H1 (cell line): ENCODE measurements around the gene MZF1. TPM values are rescaled to one million over a fixed set of nuclear protein-coding genes. Genes with fewer than 3 reads are reported as not detected.

Source experiments
- CTCF ChIA-PET: fragments of 300-600 bp; sonication (Branson Sonifier 250); formaldehyde crosslinking; loops from one replicate; lab custom pipeline; 2021; ENCODE audit not compliant: partially characterized antibody; lab: Charles Lee
- POLR2A ChIA-PET: fragments of 300-600 bp; sonication (Branson Sonifier 250); formaldehyde crosslinking; loops from one replicate; lab custom pipeline; 2021; ENCODE audit warnings: inconsistent platforms; ENCODE audit not compliant: partially characterized antibody; lab: Charles Lee
- DNase-seq, 2 experiments: peaks; one replicate each; pipeline versions ENCODE4 v3.0.0 to v3.0.0-alpha.2; 2010 to 2022; ENCODE audit warnings: low spot score in 2 of 2, low read depth in 1 of 2, mixed read lengths in 1 of 2
- FAIRE-seq: peaks from 2 replicates; lab custom pipeline; 2011; peaks lifted over from hg19 to GRCh38; lab: Jason Lieb, UNC
- H2AFZ ChIP-seq: 2 replicates; pipeline ENCODE4 v1.8.1; 2012; ENCODE audit warnings: low read length, inconsistent platforms
- H2AK5ac ChIP-seq: 2 replicates; pipeline ENCODE4 v1.6.1; 2013; ENCODE audit warnings: low read depth, low read length
- H2BK120ac ChIP-seq: replicated peaks from 2 replicates; pipeline ENCODE3; 2013; ENCODE audit warnings: low read depth, low read length, inconsistent platforms
- H2BK12ac ChIP-seq: 2 replicates; pipeline ENCODE4 v1.6.1; 2013; ENCODE audit warnings: low read depth, low read length
- H2BK15ac ChIP-seq: 2 replicates; pipeline ENCODE4 v1.6.1; 2013; ENCODE audit warnings: low read length
- H2BK20ac ChIP-seq: 2 replicates; pipeline ENCODE4 v1.6.1; 2013; ENCODE audit warnings: low read length
- H2BK5ac ChIP-seq: 2 replicates; pipeline ENCODE4 v1.6.1; 2013; ENCODE audit warnings: low read depth, low read length
- H3K14ac ChIP-seq: 2 replicates; pipeline ENCODE4 v1.6.1; 2013; ENCODE audit warnings: inconsistent platforms; ENCODE audit not compliant: insufficient read length
- H3K18ac ChIP-seq: 2 replicates; pipeline ENCODE4 v1.6.1; 2013; ENCODE audit warnings: low read length; ENCODE audit errors: extremely low read depth
- H3K23ac ChIP-seq: 2 replicates; pipeline ENCODE4 v1.6.1; 2013; ENCODE audit warnings: inconsistent platforms; ENCODE audit not compliant: insufficient read length
- H3K23me2 ChIP-seq: 2 replicates; pipeline ENCODE4 v1.6.1; 2013; ENCODE audit warnings: low read depth, low read length
- H3K27ac ChIP-seq: 2 replicates; pipeline ENCODE4 v1.6.1; 2011; ENCODE audit warnings: low read depth, low read length, inconsistent platforms
- H3K27me3 ChIP-seq, 4 experiments: replicated peaks in 1 of 4; 1 replicate in 1 of 4; 2 replicates in 3 of 4; pipeline versions ENCODE4 v1.6.1 to v1.8.1; 2011 to 2013; ENCODE audit warnings: low read length in 3 of 4, mild to moderate bottlenecking in 3 of 4, inconsistent platforms in 2 of 4, mixed read lengths in 2 of 4, moderate library complexity in 1 of 4; ENCODE audit not compliant: control insufficient read depth in 3 of 4, insufficient read depth in 3 of 4; ENCODE audit errors: extremely low read depth in 1 of 4
- H3K36me3 ChIP-seq, 4 experiments: 2 replicates each; pipeline versions ENCODE4 v1.6.1 to v1.8.1; 2011 to 2013; ENCODE audit warnings: mild to moderate bottlenecking in 4 of 4, low read length in 3 of 4, moderate library complexity in 2 of 4, control low read depth in 1 of 4, inconsistent platforms in 1 of 4; ENCODE audit not compliant: insufficient read depth in 4 of 4, control insufficient read depth in 2 of 4
- H3K4ac ChIP-seq: replicated peaks from 2 replicates; pipeline ENCODE3; 2013; ENCODE audit warnings: low read length, low read depth, mixed read lengths, inconsistent platforms; ENCODE audit not compliant: insufficient read length
- H3K4me1 ChIP-seq, 4 experiments: replicated peaks in 1 of 4; 1 replicate in 1 of 4; 2 replicates in 3 of 4; pipeline versions ENCODE4 v1.6.1 to v1.8.1; 2011 to 2013; ENCODE audit warnings: low read length in 3 of 4, inconsistent platforms in 2 of 4, mixed read lengths in 1 of 4; ENCODE audit not compliant: insufficient read depth in 4 of 4, control insufficient read depth in 3 of 4
- H3K4me2 ChIP-seq, 2 experiments: 2 replicates each; pipeline versions ENCODE4 v1.6.1 to v1.8.1; 2011 to 2013; ENCODE audit warnings: low read depth in 2 of 2, low read length in 2 of 2, control low read depth in 1 of 2, inconsistent platforms in 1 of 2, mild to moderate bottlenecking in 1 of 2; ENCODE audit not compliant: insufficient read depth in 1 of 2
- H3K4me3 ChIP-seq, 4 experiments: fragments of 200-600, 300-600 bp in 1 of 4; sonication (generic), shearing (Covaris generic), sonication (Bioruptor Twin) in 1 of 4; 2 replicates each; pipeline versions ENCODE4 v1.5.1 to v1.8.1; 2011 to 2016; ENCODE audit warnings: low read length in 4 of 4, low read depth in 3 of 4, control low read depth in 2 of 4, inconsistent platforms in 2 of 4, mild to moderate bottlenecking in 2 of 4, mixed read lengths in 1 of 4, moderate library complexity in 1 of 4; ENCODE audit not compliant: insufficient read depth in 2 of 4; ENCODE audit errors: extremely low read depth in 1 of 4
- H3K56ac ChIP-seq: replicated peaks from 2 replicates; pipeline ENCODE3; 2013; ENCODE audit warnings: low read depth, mild to moderate bottlenecking, mixed read lengths, low read length, inconsistent platforms; ENCODE audit not compliant: insufficient read length
- H3K79me1 ChIP-seq: 2 replicates; pipeline ENCODE4 v1.6.1; 2013; ENCODE audit warnings: low read depth, low read length, control low read depth
- H3K79me2 ChIP-seq, 2 experiments: 2 replicates each; pipeline versions ENCODE4 v1.6.1 to v1.8.1; 2012 to 2013; ENCODE audit warnings: low read length in 2 of 2, mild to moderate bottlenecking in 2 of 2, inconsistent platforms in 1 of 2; ENCODE audit not compliant: insufficient read depth in 2 of 2, control insufficient read depth in 1 of 2
- H3K9ac ChIP-seq, 4 experiments: replicated peaks in 1 of 4; 1 replicate in 1 of 4; 2 replicates in 3 of 4; pipeline versions ENCODE4 v1.6.1 to v1.8.1; 2011 to 2013; ENCODE audit warnings: low read depth in 3 of 4, low read length in 3 of 4, control low read depth in 2 of 4, mild to moderate bottlenecking in 2 of 4, moderate library complexity in 2 of 4, inconsistent platforms in 1 of 4; ENCODE audit errors: extremely low read depth in 1 of 4
- H3K9me3 ChIP-seq, 2 experiments: 2 replicates each; pipeline versions ENCODE4 v1.6.1 to v1.8.1; 2012 to 2013; ENCODE audit warnings: mild to moderate bottlenecking in 2 of 2, moderate library complexity in 2 of 2, control low read depth in 1 of 2, inconsistent platforms in 1 of 2, low read depth in 1 of 2, low read length in 1 of 2, mixed read lengths in 1 of 2; ENCODE audit not compliant: insufficient read depth in 2 of 2
- H4K20me1 ChIP-seq, 2 experiments: replicated peaks in 1 of 2; 2 replicates each; pipeline versions ENCODE3 to v1.8.1; 2011 to 2013; ENCODE audit warnings: inconsistent platforms in 2 of 2, low read length in 2 of 2, mild to moderate bottlenecking in 1 of 2; ENCODE audit not compliant: insufficient read depth in 2 of 2, control insufficient read depth in 1 of 2
- H4K5ac ChIP-seq: 2 replicates; pipeline ENCODE4 v1.6.1; 2013; ENCODE audit warnings: low read length, low read depth, mixed read lengths, inconsistent platforms; ENCODE audit not compliant: insufficient read length
- H4K8ac ChIP-seq: 2 replicates; pipeline ENCODE4 v1.8.0; 2013; ENCODE audit warnings: mild to moderate bottlenecking, moderate library complexity, low read length, inconsistent platforms; ENCODE audit not compliant: insufficient read depth; ENCODE audit errors: extremely low read depth
- H4K91ac ChIP-seq: replicated peaks from 2 replicates; pipeline ENCODE3; 2013; ENCODE audit warnings: low read length, mixed read lengths, inconsistent platforms; ENCODE audit not compliant: insufficient read length
- POLR2AphosphoS5 ChIP-seq: IDR thresholded peaks from 2 replicates; pipeline ENCODE4 v1.6.1; 2011; ENCODE audit warnings: low read depth, low read length
- RAD21 ChIP-seq, 2 experiments: IDR thresholded peaks in 1 of 2; conservative IDR thresholded peaks in 1 of 2; 2 replicates each; pipeline ENCODE4 v1.6.1; 2011; ENCODE audit warnings: low read depth in 2 of 2, low read length in 2 of 2, improper control_type of control experiment in 1 of 2, inconsistent platforms in 1 of 2, mild to moderate bottlenecking in 1 of 2, moderate library complexity in 1 of 2
- WGBS, 2 experiments: shearing (Covaris generic) in 1 of 2; methylation state at CpG; one replicate each; pipeline versions ENCODE4 v1.1.6 to v1.1.7; 2013 to 2015; ENCODE audit warnings: low lambda C conversion rate in 2 of 2, mixed read lengths in 2 of 2, inconsistent platforms in 1 of 2, low coverage in 1 of 2, missing lambda C conversion rate in 1 of 2; ENCODE audit not compliant: insufficient replicate concordance in 2 of 2, insufficient coverage in 1 of 2, insufficient read length in 1 of 2; ENCODE audit errors: extremely low coverage in 1 of 2, missing lambda C conversion rate in 1 of 2; 5-methylcytosine and 5-hydroxymethylcytosine counted together
- polyA plus RNA-seq, 7 experiments: library from polyadenylated mRNA; depleted of rRNA in 3 of 7; stranded (reverse) in 5 of 7; unstranded in 2 of 7; fragments of >200 nt in 5 of 7; fragments of 200-250 nt in 2 of 7; gene quantifications; 1 replicate in 5 of 7; 2 replicates in 1 of 7; 4 replicates in 1 of 7; pipeline versions ENCODE4 v1.2.1 to v1.2.3, GENCODE V29; 2011 to 2013; ENCODE audit warnings: missing spikeins in 2 of 7, mixed read lengths in 2 of 7
- total RNA-seq: library from RNA; stranded (reverse); fragmentation: NEBNext Ultra II Directional; extraction: Animal tissue kit (Norgen Biotek cat#: 25700); gene quantifications from 2 replicates; pipeline ENCODE4 v1.2.1, GENCODE V29; 2021
- TF ChIP-seq, protein P1 (sequence below), 3 experiments: IDR thresholded peaks; 1 replicate in 2 of 3; 2 replicates in 1 of 3; pipeline versions ENCODE4 v1.5.1 to v1.6.1; 2011; ENCODE audit warnings: low read length in 3 of 3, mild to moderate bottlenecking in 3 of 3, inconsistent platforms in 2 of 3, low read depth in 1 of 3, moderate library complexity in 1 of 3; ENCODE audit not compliant: insufficient read depth in 1 of 3; ENCODE audit errors: control extremely low read depth in 1 of 3

MZF1 gene
- total and polyA plus RNA-seq, 2 of the 8 experiments (the other 6 are each of a cell fraction or from before 2014, with no cell fraction given): 15.2 to 25.0 TPM

DNA sequence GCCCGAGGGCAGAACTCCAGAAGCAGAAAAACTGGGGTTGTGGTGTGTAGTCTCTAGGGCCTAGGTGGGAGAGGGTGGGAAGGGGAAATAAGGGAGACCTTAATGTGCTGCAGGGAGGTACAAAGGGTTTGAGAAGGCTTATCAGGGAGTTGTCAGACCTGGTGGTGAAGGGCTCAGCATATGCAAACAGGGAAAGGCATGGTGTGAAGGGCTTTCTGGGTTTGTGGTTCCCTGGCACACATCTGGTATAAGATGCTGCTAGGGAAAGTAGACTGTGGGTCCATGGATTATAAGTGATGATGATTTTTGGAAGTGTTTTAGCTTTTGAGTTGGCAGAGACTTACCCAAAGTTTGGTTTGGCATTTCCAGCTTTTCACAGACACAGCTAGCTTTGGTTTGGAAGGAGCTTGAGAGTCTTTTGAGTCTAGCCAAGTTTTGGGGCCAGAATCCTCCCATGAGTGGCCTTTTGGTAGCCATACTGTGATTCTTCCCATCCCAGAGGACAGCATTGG lies 27.1 kb downstream of the MZF1 start:
- Histone ChIP-seq H3K79me2 (peaks cover 28 to 49% of the 10 kb centered on the region in 2 experiments), H2BK15ac (no peak overlapping the region), H2BK120ac (no peak overlapping the region), H3K4ac (no peak overlapping the region), H3K14ac (no peak overlapping the region), H2AK5ac (no peak overlapping the region), H2BK12ac (no peak overlapping the region), H3K9me3 (no peaks in the 10 kb centered on the region), H2BK5ac (peak overlapping the region; percentile 1; the same call in 1 of the 2 replicates), H3K56ac (no peak overlapping the region), H3K23me2 (peaks cover 13% of the 10 kb centered on the region), H3K4me3 (peak overlapping the region; percentile 89 to 100 (median 94)), H2AFZ (no peak overlapping the region), H3K36me3 (peaks cover 39 to 60% (median 51%) of the 10 kb centered on the region in 4 experiments), H3K27me3 (peaks cover 0 to 12% (median 6%) of the 10 kb centered on the region in 4 experiments; a peak in 5 of 7 replicates), H4K5ac (no peak overlapping the region), H3K18ac (no peak overlapping the region), H4K91ac (no peak overlapping the region), H3K79me1 (peaks cover 17% of the 10 kb centered on the region), H4K8ac (no peak overlapping the region), H3K4me2 (peak overlapping the region; percentile 92 to 98), H3K9ac (peak overlapping the region in 3 of 4 experiments; percentile 48 to 96 (median 92); a peak in 5 of 7 replicates), H2BK20ac (no peak overlapping the region), H3K27ac (no peak overlapping the region), H3K4me1 (peaks cover 3 to 10% (median 5%) of the 10 kb centered on the region in 4 experiments; a peak in 6 of 7 replicates), H3K23ac (no peak overlapping the region), H4K20me1 (peaks cover 40 to 53% of the 10 kb centered on the region in 2 experiments)
- TF ChIP-seq POLR2AphosphoS5 (peak; percentile 8; the same call in 1 of the 2 replicates), RAD21 (IDR thresholded peaks at IDR 0.05 in 1 of 2, conservative IDR thresholded peaks at IDR 0.05 in 1 of 2; ENCODE audit: low read depth in 2 of 2, low read length in 2 of 2) (no peak)
- TF ChIP-seq, protein P1, sequence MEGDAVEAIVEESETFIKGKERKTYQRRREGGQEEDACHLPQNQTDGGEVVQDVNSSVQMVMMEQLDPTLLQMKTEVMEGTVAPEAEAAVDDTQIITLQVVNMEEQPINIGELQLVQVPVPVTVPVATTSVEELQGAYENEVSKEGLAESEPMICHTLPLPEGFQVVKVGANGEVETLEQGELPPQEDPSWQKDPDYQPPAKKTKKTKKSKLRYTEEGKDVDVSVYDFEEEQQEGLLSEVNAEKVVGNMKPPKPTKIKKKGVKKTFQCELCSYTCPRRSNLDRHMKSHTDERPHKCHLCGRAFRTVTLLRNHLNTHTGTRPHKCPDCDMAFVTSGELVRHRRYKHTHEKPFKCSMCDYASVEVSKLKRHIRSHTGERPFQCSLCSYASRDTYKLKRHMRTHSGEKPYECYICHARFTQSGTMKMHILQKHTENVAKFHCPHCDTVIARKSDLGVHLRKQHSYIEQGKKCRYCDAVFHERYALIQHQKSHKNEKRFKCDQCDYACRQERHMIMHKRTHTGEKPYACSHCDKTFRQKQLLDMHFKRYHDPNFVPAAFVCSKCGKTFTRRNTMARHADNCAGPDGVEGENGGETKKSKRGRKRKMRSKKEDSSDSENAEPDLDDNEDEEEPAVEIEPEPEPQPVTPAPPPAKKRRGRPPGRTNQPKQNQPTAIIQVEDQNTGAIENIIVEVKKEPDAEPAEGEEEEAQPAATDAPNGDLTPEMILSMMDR (IDR thresholded peaks at IDR 0.05; ENCODE audit: control extremely low read depth in 1 of 3, insufficient read depth in 1 of 3, low read depth in 1 of 3, low read length in 3 of 3): no peak
- POLR2A ChIA-PET: interaction anchor here (0.9 to 13.8 kb wide), 13 partner anchors 8 to 184 kb away, joined by 3 to 650 read pairs (median 9); partner anchors contain the start of genes CHMP2A, MZF1, SLC27A5 and UBE2M
- no peak for FAIRE-seq
- CTCF ChIA-PET: interaction anchor here (1.9 to 3.6 kb wide), 2 partner anchors 8 to 27 kb away, joined by 9 to 21 read pairs; partner anchors contain the start of genes CHMP2A and ZBTB45
- DNase-seq: no peak
- 79% methylated on average over 1 of the region's 1 CpG; no CpG with 5 or more reads in 1 of the 2 experiments for WGBS, 2 experiments
